DND-41 (cell line): Measurements from ENCODE around the gene TIGIT.

Experiments
- EZH2 ChIP-seq: IDR thresholded peaks from 3 replicates; pipeline ENCODE4 v1.6.1; 2012; ENCODE audit warnings: borderline replicate concordance, low read depth, mild to moderate bottlenecking, moderate library complexity, low read length, inconsistent platforms; ENCODE audit not compliant: severe bottlenecking
- TF ChIP-seq, protein P1 (sequence below): IDR thresholded peaks from 2 replicates; pipeline ENCODE4 v1.5.1; 2012; ENCODE audit warnings: borderline replicate concordance, low read length, moderate library complexity, mild to moderate bottlenecking; ENCODE audit not compliant: poor library complexity, severe bottlenecking; ENCODE audit errors: extremely low read depth

DNA sequence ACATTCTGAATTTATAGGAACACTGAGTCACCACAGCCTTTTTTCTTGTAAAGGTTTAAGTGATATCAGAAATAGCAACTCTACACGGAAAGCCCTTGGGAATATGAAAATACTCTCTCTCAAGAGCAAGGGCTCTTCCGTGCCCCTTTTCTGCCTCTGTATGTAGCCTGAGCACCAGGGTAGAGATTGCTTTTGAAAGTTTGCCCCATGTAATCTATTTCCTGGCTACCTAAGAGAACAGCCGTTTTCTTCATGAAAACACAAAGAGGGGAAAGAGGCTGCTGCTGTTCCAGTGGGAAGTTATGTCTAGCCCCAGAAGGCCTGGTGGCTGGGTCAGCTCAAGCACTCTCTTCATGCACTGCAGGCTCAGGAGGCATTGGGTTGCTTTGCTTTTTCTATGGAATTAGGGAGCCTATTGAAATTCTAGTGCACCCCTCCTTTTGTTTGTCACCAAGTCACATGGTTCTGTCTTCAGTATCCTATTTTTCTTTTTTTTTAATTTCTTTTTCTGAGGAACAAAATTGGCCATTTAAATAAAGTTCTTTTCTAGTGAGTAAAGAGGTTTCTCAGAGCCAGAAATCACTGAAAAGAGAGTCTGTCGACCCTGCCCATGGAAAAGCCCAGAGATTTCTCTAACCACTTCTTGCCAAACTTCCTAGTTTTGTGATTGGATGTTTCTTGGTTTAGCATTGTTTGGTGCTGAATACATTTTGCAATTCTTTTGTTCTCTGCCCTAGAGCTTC lies 39.5 kb downstream of the TIGIT start:
- TF ChIP-seq, protein P1, sequence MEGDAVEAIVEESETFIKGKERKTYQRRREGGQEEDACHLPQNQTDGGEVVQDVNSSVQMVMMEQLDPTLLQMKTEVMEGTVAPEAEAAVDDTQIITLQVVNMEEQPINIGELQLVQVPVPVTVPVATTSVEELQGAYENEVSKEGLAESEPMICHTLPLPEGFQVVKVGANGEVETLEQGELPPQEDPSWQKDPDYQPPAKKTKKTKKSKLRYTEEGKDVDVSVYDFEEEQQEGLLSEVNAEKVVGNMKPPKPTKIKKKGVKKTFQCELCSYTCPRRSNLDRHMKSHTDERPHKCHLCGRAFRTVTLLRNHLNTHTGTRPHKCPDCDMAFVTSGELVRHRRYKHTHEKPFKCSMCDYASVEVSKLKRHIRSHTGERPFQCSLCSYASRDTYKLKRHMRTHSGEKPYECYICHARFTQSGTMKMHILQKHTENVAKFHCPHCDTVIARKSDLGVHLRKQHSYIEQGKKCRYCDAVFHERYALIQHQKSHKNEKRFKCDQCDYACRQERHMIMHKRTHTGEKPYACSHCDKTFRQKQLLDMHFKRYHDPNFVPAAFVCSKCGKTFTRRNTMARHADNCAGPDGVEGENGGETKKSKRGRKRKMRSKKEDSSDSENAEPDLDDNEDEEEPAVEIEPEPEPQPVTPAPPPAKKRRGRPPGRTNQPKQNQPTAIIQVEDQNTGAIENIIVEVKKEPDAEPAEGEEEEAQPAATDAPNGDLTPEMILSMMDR = no peak
- TF ChIP-seq EZH2 = no peak
